GM10248 (cell line): ENCODE results near the gene UHRF1.
"Not testable (repeated sequence)": the region's sequence is repeated elsewhere in the genome, so short reads cannot be mapped to it uniquely, and the experiment has no call there.

ENCODE experiments used
- CTCF ChIA-PET: fragments of 300-600 bp; sonication (Branson Sonifier 250); formaldehyde crosslinking; extraction: SDS; loops from one replicate; lab custom pipeline; 2021; ENCODE audit warnings: antibody characterized with exemption; lab: Yijun Ruan, JAX
- POLR2A ChIA-PET: fragments of 350-650 bp; sonication (Branson Sonifier 250); formaldehyde crosslinking; extraction: SDS; loops from one replicate; lab custom pipeline; 2020; ENCODE audit warnings: antibody characterized with exemption; lab: Yijun Ruan, JAX
- DNase-seq: peaks from one replicate; pipeline ENCODE4 v3.0.0; 2012; ENCODE audit errors: extremely low spot score
- CTCF ChIP-seq: IDR thresholded peaks from 2 replicates; pipeline ENCODE4 v1.5.1; 2012; ENCODE audit warnings: mild to moderate bottlenecking, low read depth; ENCODE audit errors: extremely low read depth, missing control alignments, control extremely low read depth

The UHRF1 gene

GRCh38 chr19:4951656-4952055, 42.4 kb downstream of the UHRF1 start:
- TF ChIP-seq CTCF = no peak
- ChIA-PET POLR2A (no interaction called here), CTCF (interaction anchor here (1.3 to 1.5 kb wide), 2 partner anchors 9 to 11 kb away, joined by 3 to 5 read pairs; no protein-coding TSS in a partner anchor)
- DNase-seq = no peak

- no peak for DNase-seq
- POLR2A ChIA-PET = interaction anchor here (0.6 kb wide), 1 partner anchor 40 kb away, joined by 3 read pairs; no protein-coding TSS in a partner anchor
Observed at GRCh38 chr19:4952945-4953344, 43.6 kb downstream of the UHRF1 start.

GRCh38 chr19:4954320-4955149, 45.2 kb downstream of the UHRF1 start:
- POLR2A ChIA-PET, CTCF ChIA-PET, DNase-seq: not testable (repeated sequence)

More at GRCh38 chr19:4952945-4953344, 43.6 kb downstream of the UHRF1 start:
- CTCF ChIA-PET = interaction anchor here (1.3 kb wide), 1 partner anchor 9 kb away, joined by 5 read pairs; no protein-coding TSS in a partner anchor
- no peak for TF ChIP-seq CTCF

- no peak for TF ChIP-seq CTCF
- CTCF ChIA-PET = no interaction called here
- DNase-seq = no peak
- POLR2A ChIA-PET = no interaction called here
Observed at GRCh38 chr19:4955274-4955673, 46.0 kb downstream of the UHRF1 start.

GRCh38 chr19:4957981-4958380, 48.7 kb downstream of the UHRF1 start:
- POLR2A ChIA-PET = no interaction called here
- CTCF ChIA-PET = interaction anchor here (0.8 to 2.1 kb wide), 2 partner anchors 45 to 149 kb away, joined by 3 to 11 read pairs; no protein-coding TSS in a partner anchor

GRCh38 chr19:4962085-4962619, 52.9 kb downstream of the UHRF1 start:
- ChIA-PET CTCF (interaction anchor here (0.9 kb wide), 1 partner anchor 10 kb away, joined by 5 read pairs; no protein-coding TSS in a partner anchor), POLR2A (no interaction called here)
- no peak for TF ChIP-seq CTCF
- no peak for DNase-seq

More at GRCh38 chr19:4957981-4958380, 48.7 kb downstream of the UHRF1 start:
- TF ChIP-seq CTCF = no peak
- DNase-seq = no peak

- no peak for DNase-seq
- ChIA-PET CTCF (interaction anchor here (0.7 to 1.2 kb wide), 2 partner anchors 36 to 155 kb away, joined by 3 to 4 read pairs; no protein-coding TSS in a partner anchor), POLR2A (no interaction called here)
- TF ChIP-seq CTCF = no peak
Observed at GRCh38 chr19:4965061-4965460, 55.8 kb downstream of the UHRF1 start.
